NCI-H146 treated with DMSO at 0.1 percent for 48 hours (cell line): ENCODE results near the gene MAGEC3.

Experiments
- DNase-seq: peaks from one replicate; lab custom pipeline; 2025; ENCODE audit not compliant: unreplicated experiment; lab: John Stamatoyannopoulos, UW

The MAGEC3 gene

DNA sequence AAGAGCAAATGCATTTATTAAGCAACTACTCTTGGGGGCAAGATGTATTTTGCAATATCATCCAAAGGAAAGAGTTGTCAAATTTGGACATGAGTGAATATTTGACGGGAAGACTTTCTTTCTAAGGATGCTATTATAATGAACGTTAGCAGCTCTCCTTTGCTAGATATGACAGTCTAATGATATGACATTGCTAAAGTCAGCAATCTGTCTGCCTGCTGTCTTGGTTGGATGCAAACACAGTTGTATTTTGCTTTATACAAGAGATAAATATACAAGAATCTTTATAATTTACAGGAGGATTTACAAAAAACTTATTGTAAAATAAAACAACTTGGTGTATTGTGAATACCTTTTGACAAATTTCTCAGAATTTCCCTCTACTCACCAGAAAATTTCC is 103.1 kb downstream of the MAGEC3 start:
- no peak for DNase-seq

- no peak for DNase-seq
Measured at GRCh38 chrX:141945426-141945825, 107.3 kb downstream of the MAGEC3 start.

GRCh38 chrX:141947350-141947749 is 109.2 kb downstream of the MAGEC3 start:
- no peak for DNase-seq
